Embryonic facial prominence (tissue), 1 donor: ENCODE measurements around the gene ZNF525.
"Not testable (repeated sequence)": the region's sequence is repeated elsewhere in the genome, so short reads cannot be mapped to it uniquely, and the experiment has no call there.

ENCODE experiments used
- DNase-seq: peaks from one replicate; pipeline ENCODE4 v3.0.0-alpha.2; 2016; ENCODE audit errors: extremely low spot score

The ZNF525 gene

DNA sequence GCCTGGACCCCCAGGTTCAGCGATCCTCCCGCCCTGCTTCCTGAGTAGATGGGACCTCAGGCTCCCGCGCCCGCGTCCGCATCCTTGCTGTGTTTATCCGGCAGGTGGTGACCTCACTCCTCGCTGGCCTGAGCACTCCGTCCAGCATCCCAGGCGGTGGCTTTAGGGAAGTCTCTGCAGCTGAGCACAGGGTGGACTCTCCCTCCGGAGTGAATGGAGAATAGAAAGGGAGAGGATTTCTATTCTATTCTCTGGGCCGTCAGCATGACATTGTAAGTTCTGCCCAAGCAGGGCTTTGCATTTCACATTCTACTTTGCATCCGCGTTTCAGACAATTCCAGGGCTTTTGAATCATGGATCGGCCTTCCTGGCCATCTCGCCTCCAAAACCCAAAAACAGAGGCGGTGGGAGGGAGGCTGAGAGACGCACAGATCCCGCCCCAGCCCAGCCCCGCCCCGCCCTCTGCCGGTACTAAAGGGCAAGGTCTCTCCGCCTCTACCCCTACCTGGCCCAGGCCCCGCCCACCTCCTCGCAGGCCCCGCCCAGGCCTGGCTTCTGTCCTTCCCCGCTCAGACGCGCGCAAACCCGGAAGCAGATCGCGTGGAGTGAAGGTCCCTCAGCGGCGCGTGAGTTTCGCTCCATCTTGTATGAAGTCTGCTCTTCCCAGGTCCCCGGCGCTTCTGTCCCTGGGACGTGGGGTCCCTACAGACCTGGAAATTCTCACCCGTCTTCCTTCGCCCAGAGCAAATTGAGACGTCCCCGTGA, at the start of gene ZNF525:
Gene ZNF525, plus strand, starts transcription at position 572 of the 765 bp plus-strand sequence. CDS start 6,577 bp downstream, outside the sequence.
- peak; percentile 63 for DNase-seq

DNA sequence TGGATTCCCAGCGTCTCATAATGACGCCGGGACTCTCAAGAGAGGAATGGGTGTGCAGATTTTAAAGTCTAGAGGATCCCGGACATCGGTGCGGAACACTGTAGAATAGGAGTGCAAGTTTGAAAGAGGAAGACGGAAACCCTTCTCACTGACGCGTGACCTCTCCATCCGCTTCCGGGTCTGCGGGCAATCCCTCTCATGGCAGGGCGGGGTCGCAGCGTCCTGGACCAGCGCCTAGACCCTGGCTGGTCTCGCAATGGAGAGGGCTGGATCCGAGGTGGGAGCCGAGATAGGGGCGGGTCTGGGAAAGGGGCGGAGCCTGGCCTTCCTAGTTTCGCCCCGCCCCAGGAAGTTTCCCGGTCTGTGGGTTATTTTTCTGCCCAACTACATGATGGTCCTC, 36.5 kb upstream of the ZNF525 start:
- no peak for DNase-seq

DNA sequence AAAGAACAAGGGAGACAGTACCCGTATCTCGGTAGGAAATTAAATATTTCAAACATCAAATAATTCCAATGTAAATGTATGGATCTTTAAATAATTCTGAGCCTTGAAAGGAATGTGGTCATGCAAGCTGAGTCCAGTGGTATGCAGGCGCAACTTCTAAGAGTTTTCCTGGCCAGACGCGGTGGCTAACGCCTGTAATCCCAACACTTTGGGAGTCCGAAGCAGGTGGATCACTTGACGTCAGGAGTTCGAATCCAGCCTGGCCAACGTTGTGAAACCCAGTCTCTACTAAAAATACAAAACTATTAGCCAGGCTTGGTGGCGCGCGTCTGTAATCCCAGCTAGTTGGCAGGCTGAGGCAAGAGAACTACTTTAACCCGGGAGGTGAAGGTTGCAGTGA, 33.0 kb upstream of the ZNF525 start:
- DNase-seq = no peak

DNA sequence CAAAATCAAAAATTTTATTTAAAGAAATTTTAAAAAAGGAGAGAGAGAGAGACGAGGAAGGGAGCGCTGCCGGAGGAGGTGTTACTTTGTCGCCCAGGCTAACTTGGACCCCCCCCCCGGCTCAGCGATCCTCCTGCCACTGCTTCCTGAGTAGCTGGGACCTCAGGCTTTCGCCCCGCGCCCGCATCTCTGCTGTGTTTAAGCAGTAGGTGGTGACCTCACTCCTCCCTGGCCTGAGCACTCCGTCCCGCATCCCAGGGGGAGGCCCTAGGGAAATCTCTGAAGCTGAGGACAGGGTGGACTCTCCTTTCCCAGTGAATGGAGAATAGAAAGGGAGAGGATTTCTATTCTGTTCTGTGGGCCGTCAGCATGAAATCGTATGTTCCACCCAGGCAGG, 32.4 kb upstream of the ZNF525 start:
- no peak for DNase-seq

DNA sequence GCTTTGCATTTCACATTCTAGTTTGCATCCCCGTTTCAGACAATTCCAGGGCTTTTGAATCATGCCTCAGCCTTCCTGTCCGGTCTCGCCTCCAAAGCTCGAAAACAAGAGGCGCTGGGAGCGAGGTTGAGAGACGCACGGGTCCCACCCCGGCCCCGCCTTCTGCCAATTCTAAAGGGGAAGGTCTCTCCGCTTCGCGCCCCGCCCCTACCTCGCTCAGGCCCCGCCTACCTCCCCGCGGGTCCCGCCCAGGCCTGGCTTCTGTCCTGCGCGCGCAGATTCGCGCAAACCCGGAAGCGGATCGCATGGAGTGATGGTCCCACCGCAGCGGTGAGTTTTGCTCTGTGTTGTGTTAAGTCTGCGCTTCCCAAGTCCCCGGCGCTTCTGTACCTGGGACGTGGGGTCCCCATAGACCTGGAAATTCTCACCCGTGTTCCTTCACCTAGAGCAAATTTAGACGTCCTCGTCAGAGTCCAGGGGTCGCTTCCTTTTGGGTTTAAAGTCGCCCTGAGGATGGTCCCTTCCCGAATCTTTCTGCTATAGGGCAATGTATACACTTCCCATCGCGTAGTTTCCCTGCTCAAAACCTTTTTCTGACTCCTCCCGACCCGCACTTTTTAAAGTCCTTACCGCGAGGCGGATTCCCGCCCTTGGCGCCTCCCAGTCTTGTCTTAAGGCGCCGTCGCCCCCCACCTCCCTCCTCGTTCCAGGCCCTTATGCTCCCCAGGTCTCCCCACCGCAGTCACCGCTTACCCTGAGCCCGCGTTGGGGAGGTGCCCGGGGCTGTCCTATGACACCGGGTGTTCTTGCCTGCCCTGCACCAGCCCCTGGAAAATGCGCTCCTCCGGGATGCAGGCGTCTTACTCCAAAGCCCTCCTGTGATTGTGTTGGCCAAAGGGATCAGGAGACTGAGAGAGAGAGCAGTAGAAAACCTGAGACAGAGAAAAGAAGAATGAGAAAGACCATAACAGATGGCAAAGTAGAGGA, 31.7 kb upstream of the ZNF525 start, which contains the start of gene ZNF845:
Gene ZNF845, plus strand, starts transcription at position 287 of the 987 bp plus-strand sequence. CDS start 7,559 bp downstream, outside the sequence.
- DNase-seq = peak; percentile 57

DNA sequence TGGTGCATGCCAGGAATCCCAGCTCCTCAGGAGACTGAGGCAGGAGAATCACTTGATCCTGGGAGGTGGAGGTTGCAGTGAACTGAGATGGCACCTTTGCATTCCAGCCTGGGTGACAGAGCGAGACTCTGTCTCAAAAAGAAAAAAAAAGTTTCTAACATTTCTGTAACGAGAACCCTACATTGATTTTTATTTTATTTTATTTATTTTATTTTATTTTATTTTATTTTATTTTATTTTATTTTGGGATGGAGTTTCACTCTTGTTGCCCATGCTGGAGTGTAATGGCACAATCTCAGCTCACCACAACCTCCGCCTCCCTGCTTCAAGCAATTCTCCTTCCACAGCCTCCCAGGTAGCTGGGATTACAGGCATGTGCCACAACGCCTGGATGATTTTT, 21.1 kb upstream of the ZNF525 start:
- DNase-seq = not testable (repeated sequence)

DNA sequence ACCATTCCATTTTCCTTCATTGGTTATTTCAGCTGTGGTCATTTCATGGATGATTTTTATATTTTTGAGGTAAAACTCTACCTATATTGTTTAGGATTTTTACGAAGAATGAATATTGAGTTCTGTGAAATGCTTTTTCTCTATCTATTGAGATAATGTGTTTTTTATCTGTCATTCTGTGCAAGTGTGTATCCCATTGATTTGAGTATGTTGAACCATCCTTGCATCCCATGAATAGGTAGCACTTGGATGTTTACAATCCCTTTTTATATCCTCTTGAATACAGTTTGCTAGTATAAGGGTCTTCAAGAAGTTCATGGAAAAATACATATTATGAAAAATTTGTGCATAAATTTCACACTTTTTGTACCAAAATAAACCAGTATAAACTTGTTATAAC, 9.8 kb upstream of the ZNF525 start:
- DNase-seq = no peak

DNA sequence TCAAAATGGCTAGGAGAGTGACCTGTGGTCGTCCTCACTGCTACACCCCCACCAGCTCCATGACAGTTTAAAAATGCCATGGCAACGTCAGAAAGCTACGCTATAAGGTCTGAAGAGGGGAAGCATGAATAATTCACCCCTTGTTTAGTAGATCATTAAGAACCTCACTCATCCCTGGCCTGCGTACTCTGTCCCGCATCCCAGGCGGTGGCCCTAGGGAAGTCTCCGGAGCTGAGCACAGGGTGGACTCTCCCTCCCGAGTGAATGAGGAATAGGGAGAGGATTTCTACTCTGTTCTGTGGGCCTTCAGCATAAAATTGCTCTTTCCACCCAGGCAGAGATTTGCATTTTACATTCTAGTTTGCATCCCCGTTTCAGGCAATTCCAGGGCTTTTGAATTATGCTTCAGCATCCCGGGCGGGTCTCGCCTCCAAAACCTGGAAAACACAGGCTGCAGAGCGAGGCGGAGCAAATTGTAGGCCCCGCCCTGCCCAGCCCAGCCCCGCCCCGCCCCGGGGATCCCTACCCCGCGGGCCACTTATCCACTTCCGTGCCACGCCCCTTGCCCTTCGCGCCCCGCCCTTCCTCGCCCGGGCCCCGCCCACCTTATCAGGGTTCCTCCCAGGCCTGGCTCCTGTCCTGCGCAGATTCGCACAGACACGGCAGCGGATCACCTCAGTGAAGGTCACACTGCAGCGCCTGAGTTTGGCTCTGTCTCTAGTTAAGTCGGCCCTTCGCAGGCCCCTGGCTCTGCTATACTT, 7.5 kb upstream of the ZNF525 start:
- no peak for DNase-seq

DNA sequence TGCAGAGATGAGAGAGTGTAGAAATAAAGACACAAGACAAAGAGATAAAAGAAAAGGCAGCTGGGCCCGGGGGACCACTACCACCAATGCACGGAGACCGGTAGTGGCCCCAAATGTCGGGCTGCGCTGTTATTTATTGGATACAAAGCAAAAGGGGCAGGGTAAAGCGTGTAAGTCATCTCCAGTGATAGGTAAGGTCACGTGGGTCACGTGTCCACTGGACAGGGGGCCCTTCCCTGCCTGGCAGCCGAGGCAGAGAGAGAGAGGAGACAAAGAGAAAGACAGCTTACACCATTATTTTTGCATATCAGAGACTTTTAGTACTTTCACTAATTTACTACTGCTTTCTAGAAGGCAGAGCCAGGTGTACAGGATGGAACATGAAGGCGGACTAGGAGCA, 5.4 kb upstream of the ZNF525 start:
- DNase-seq = not testable (repeated sequence)

DNA sequence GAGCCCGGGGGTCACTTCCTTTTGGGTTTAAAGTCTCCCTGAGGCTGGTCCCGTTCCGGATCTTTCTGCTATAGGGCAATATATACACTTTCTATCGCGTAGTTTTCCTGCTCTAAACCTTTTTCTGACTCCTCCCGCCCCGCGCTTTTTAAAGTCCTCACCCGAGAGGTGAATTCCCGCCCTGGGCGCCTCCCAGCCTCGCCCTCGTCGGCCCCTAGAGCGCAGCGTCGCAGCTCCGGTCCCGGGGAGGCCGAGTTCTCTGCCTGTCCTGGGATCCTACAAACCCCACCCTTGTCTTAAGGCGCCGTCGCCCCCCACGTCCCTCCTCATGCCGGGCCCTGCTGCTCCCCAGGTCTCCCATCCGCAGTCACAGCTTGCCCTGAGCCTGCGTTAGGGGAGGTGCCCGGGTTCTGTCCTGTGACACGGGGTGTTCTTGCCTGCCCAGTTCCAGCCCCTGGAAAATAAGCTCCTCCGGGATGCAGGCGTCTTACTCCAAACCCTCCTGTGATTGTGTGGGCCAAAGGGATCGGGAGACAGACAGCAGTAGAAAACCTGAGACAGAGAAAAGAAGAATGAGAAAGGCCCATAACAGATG, 491 bp downstream of the ZNF525 start:
- DNase-seq = no peak

DNA sequence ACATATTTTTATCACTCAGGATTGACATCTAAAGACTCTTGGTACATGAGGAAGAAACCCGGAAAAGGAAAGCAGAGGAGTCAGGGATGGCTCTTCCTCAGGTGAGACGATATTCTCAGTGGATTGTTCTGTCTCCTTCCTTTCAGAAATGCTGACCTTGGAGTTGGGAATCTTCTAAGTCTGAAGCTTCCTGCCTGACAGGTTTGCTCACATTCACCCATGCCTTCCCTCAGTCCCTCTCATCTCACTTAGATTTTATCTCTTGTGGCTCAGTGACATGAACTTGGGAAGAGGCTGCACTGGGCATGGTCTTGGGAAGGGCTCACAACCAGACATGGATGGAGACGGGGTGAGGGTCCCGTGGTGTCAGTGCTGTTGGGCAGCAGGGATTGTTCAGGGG, 6.7 kb downstream of the ZNF525 start:
- no peak for DNase-seq

DNA sequence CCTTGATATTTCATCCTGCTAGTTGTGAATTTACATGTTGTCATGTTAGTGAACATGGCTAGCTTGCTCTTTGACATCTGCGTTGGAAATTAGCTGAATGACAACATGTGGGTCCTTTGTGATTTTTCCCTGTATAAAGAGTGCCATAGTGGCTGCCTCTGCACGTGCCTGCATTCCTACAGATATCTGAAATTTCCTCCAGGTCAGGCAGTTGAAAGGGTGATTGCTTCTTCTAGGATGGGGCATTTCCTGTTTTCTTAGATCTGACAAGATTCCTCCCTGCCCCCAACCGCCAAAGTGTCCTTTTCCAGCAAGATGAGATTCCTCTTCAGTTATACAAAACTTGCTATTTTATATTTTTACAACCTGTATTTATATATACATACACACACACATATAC, 8.8 kb downstream of the ZNF525 start:
- no peak for DNase-seq

DNA sequence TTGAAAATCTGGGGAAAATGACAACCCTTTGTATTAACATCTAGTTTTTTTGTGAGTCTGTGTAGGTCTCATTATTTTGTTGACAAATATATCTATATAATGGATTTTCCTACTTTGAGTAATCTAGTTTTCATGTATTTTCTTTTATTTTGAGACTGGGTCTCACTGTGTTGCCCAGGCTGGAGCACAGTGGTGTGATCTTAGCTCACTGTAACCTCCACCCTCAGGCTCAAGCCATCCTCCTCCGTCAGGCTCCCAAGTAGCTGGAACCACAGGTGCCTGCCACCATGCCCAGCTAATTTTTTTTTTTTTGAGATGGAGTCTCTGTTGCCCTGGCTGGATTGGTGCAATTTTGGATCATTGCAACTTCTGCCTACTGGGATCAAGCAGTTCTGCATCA, 9.2 kb downstream of the ZNF525 start:
- DNase-seq = no peak

DNA sequence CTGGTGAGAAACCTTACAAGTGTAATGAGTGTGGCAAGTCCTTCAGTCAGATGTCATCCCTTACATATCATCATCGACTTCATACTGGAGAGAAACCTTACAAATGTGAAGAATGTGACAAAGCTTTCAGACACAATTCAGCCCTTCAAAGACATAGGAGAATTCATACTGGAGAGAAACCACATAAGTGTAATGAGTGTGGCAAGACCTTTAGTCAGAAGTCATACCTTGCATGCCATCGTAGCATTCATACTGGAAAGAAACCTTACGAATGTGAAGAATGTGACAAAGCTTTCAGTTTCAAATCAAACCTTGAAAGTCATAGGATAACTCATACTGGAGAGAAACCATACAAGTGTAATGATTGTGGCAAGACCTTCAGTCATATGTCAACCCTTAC, 15.9 kb downstream of the ZNF525 start:
- DNase-seq = no peak

DNA sequence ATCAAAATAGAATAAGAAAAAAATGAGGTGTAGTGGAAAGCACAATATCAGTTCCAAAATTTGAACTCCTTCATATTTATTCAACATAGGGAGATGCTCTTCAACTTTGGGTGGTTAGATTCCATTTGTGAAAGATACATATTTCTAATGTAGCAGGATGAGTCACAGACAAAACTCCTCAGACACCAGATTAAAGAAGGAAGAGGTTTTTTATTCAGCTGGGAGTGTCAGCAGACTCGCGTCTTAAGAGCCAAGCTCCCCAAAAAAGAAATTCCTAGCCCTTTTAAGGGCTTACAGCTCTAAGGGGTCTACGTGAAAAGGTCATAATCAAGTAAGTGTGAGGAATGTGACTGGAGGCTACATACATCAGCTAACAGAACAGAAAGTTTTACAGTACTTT, 22.7 kb downstream of the ZNF525 start:
- DNase-seq = no peak

DNA sequence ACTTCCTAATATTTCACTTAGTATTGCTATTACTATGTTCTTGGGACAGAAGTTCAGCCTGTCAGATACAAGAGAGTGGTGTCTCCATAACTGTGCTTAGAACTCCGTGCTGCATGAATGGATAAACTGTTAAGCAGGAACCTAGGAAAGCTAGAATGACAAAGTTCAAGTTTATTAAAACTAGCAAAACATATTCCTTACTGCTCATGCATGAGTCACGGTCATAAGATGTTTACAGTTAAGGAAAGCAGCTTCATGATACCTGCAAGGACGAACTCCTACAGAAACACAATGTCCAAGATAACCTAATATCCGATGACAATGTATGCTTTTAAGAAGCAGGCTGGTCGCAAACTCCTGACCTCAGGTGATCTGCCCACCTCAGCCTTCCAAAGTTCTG, 23.4 kb downstream of the ZNF525 start:
- DNase-seq = no peak

DNA sequence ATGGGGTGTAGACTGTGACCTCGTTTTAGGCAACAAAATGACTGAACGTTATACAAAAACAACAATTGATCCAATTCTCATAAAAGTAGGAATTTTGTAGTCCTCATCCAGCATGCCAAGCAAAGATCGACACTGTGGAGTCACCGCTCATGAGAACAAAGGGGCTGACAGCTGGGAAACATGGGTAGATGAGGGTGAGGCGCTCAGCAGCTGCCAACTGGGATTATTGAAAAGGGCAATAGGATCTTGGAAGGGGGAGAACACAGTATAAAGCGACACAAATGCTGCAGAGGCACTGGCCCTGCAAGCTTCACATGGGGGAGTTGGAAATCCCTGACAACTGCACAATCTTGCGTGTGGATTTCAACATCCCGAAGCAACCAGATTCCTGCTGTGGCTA, 24.1 kb downstream of the ZNF525 start:
- DNase-seq = no peak

DNA sequence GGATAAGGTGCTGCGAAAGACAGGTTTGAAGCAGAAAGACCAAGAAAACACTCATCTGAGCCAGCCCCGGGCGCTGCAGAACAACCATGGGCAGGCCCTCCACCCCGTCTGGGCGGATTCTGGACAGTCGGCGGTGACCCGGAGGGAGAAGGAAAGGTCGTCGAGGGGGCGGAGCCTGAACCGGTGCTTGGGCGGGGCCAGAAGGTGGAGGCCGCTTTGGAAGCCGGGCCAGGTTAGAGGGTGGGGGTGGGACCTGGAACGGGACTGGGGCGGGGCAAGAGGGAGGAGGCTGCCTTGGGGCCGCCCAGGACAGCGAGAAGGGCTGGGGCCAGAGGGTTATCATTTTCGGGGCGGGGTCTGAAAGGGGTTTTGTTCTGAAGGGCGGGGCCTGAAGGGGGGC, 24.5 kb downstream of the ZNF525 start:
- DNase-seq = no peak

DNA sequence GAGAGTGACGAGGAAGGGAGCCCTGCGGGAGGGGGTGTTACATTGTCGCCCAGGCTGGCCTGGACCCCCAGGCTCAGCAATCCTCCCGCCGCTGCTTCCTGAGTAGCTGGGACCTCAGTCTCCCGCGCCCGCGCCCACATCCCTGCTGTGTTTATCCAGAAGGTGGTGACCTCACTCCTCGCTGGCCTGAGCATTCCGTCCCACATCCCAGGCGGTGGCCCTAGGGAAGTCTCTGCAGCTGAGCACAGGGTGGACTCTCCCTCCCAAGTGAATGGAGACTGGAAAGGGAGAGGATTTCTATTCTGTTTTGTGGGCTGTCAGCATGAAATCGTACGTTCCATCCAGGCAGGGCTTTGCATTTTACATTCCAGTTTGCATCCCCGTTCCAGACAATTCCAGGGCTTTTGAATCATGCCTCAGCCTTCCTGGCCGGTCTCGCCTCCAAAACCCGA, 29.0 kb downstream of the ZNF525 start:
- no peak for DNase-seq

DNA sequence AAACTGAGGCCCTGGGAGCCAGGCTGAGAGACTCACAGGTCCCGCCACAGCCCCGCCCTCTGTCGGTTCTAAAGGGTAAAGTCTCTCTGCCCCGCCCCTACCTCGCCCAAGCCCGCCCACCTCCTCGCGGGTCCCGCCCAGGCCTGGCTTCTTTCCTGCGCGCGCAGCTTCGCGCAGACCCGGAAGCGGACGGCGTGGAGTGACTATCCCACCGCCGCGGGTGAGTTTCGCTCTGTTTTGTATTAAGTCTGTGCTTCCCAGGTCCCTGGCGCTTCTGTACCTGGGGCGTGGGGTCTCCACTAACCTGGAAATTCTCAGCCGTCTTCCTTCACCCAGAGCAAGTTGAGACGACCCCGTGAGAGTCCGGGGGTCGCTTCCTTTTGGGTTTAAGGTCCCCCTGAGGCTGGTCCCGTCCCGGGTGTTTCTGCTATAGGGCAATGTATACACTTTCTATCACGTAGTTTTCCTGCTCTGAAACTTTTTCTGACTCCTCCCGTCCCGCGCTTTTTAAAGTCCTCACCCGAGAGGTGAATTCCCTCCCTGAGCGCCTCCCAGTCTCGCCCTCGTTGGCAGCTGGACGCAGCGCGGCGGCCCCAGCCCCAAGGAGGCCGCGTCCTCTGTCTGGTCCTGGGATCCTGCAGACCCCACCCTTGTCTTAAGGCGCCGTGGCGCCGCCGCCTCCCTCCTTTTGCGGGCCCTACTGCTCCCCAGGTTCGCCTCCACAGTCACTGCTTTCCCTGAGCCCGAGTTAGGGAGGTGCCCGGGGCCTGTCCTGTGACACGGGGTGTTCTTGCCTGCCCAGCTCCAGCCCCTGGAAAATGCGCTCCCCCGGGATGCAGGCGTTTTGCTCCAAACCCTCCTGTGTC, 29.7 kb downstream of the ZNF525 start, which contains the start of gene ZNF765:
Gene ZNF765, plus strand, starts transcription at position 176 of the 866 bp plus-strand sequence. CDS start 2,867 bp downstream, outside the sequence.
- peak; percentile 80 for DNase-seq
